K562 (cell line): ENCODE data around the gene PMPCA. TPM values are rescaled to one million over a fixed set of nuclear protein-coding genes. Genes with fewer than 3 reads are reported as not detected.
A peak's percentile ranks its signal among the peaks of the same experiment; 100 is the strongest.

Experiments used
- ATAC-seq: fragments of 200-7000 bp; cut with Tn5 transposase; 3 replicates; pipeline ENCODE4 v1.9.1; 2020; ENCODE audit warnings: moderate library complexity
- BruUV-seq: library from RNA; stranded (reverse); fragments of 400-500 nt; replicated peaks from 2 replicates; lab custom pipeline; 2021; lab: Mats Ljungman, UMichigan
- CTCF ChIA-PET: fragments of 300-600 bp; formaldehyde crosslinking; extraction: SDS; loops from one replicate; lab custom pipeline; 2021; ENCODE audit warnings: low intra/inter-chr PET ratio; lab: Yijun Ruan, JAX
- POLR2A ChIA-PET: fragments of 300-600, 350-650 bp; sonication (Branson Sonifier 250); formaldehyde crosslinking; extraction: SDS; loops from one replicate; lab custom pipeline; 2021; ENCODE audit warnings: antibody characterized with exemption, inconsistent platforms; lab: Yijun Ruan, JAX
- DNase-seq, 4 experiments: peaks; one replicate each; pipeline versions ENCODE4 v3.0.0 to v3.0.0-alpha.2; 2011 to 2018; ENCODE audit warnings: low spot score in 3 of 4, mixed read lengths in 3 of 4; ENCODE audit errors: extremely low read depth in 1 of 4
- FAIRE-seq: peaks from 2 replicates; lab custom pipeline; 2011; peaks lifted over from hg19 to GRCh38; lab: Jason Lieb, UNC
- H2AFZ ChIP-seq: 2 replicates; pipeline ENCODE4 v1.6.0; 2011; ENCODE audit warnings: low read depth, low read length, control low read depth, inconsistent platforms
- H3K27ac ChIP-seq: fragments of 200-600 bp; 3 replicates; pipeline ENCODE4 v1.8.0; 2011; ENCODE audit warnings: low read depth, mild to moderate bottlenecking, control low read depth, inconsistent platforms, low read length, moderate library complexity, mixed read lengths; ENCODE audit errors: extremely low read depth
- H3K27me3 ChIP-seq, 2 experiments: fragments of 300-600 bp in 1 of 2; 2 replicates in 1 of 2; 3 replicates in 1 of 2; pipeline versions ENCODE4 v1.6.0 to v1.8.0; 2011; ENCODE audit warnings: inconsistent platforms in 2 of 2, low read length in 2 of 2, mild to moderate bottlenecking in 1 of 2, mixed read lengths in 1 of 2, moderate library complexity in 1 of 2; ENCODE audit not compliant: control insufficient read depth in 2 of 2, insufficient read depth in 2 of 2
- H3K36me3 ChIP-seq: fragments of 300-600 bp; 3 replicates; pipeline ENCODE4 v1.8.0; 2011; ENCODE audit warnings: mild to moderate bottlenecking, low read length, inconsistent platforms; ENCODE audit not compliant: control insufficient read depth, insufficient read depth
- H3K4me1 ChIP-seq, 2 experiments: fragments of 200-600 bp in 1 of 2; replicated peaks in 1 of 2; 2 replicates in 1 of 2; 3 replicates in 1 of 2; pipeline versions ENCODE4 v1.5.1 to v1.8.0; 2011; ENCODE audit warnings: inconsistent platforms in 2 of 2, low read length in 2 of 2, mild to moderate bottlenecking in 1 of 2, mixed read lengths in 1 of 2, moderate library complexity in 1 of 2; ENCODE audit not compliant: control insufficient read depth in 2 of 2, insufficient read depth in 2 of 2
- H3K4me2 ChIP-seq: 2 replicates; pipeline ENCODE4 v1.6.1; 2011; ENCODE audit warnings: low read length, control low read depth, inconsistent platforms, mixed read lengths; ENCODE audit not compliant: insufficient read depth
- H3K4me3 ChIP-seq: fragments of 200-600 bp; sonication (generic), shearing (Covaris generic); 2 replicates; pipeline ENCODE4 v1.5.1; 2016; ENCODE audit warnings: control low read depth, inconsistent platforms
- H3K79me2 ChIP-seq: fragments of 200-600 bp; 3 replicates; pipeline ENCODE4 v1.8.0; 2011; ENCODE audit warnings: low read length, inconsistent platforms; ENCODE audit not compliant: control insufficient read depth, insufficient read depth
- H3K9ac ChIP-seq, 2 experiments: 2 replicates each; pipeline versions ENCODE4 v1.6.0 to v1.6.1; 2011; ENCODE audit warnings: low read depth in 2 of 2, low read length in 2 of 2, control low read depth in 1 of 2, inconsistent platforms in 1 of 2, mild to moderate bottlenecking in 1 of 2, mixed read lengths in 1 of 2; ENCODE audit not compliant: insufficient read depth in 1 of 2
- H3K9me1 ChIP-seq: one replicate; pipeline ENCODE4 v1.6.0; 2011; ENCODE audit warnings: inconsistent platforms, mild to moderate bottlenecking, low read length, moderate library complexity; ENCODE audit not compliant: control insufficient read depth, insufficient read depth
- H3K9me3 ChIP-seq: replicated peaks from 2 replicates; pipeline ENCODE4 v1.5.1; 2011; ENCODE audit warnings: low read depth, low read length, inconsistent platforms; ENCODE audit not compliant: control insufficient read depth, insufficient read depth
- H4K20me1 ChIP-seq: replicated peaks from 2 replicates; pipeline ENCODE4 v1.6.1; 2011; ENCODE audit warnings: low read length, inconsistent platforms, mixed read lengths; ENCODE audit not compliant: control insufficient read depth, insufficient read depth
- E2F3 ChIP-seq: fragments of 250-450 bp; sonication (Bioruptor Pico); IDR thresholded peaks from 2 replicates; pipeline ENCODE4 v1.4.0; 2020; ENCODE audit warnings: mild to moderate bottlenecking
- E2F8 ChIP-seq: fragments of 450-650 bp; IDR thresholded peaks from 2 replicates; pipeline ENCODE4 v1.7.1; 2018; ENCODE audit warnings: mild to moderate bottlenecking, low read depth; ENCODE audit not compliant: partially characterized antibody
- FUS ChIP-seq: fragments of 200-400 bp; formaldehyde crosslinking; optimal IDR thresholded peaks from 2 replicates; pipeline ENCODE3; 2017; ENCODE audit warnings: low read depth, low read length
- HIVEP1 ChIP-seq: fragments of 250-450 bp; sonication (Bioruptor Pico); IDR thresholded peaks from 2 replicates; pipeline ENCODE4 v1.4.0; 2020; ENCODE audit warnings: mild to moderate bottlenecking
- MAZ ChIP-seq, 2 experiments: fragments of 450-650 bp in 1 of 2; sonication (generic) in 1 of 2; formaldehyde crosslinking; IDR thresholded peaks in 1 of 2; conservative IDR thresholded peaks in 1 of 2; 2 replicates each; pipeline versions ENCODE4 v1.4.0 to v1.5.0; 2020; ENCODE audit warnings: mild to moderate bottlenecking in 1 of 2, missing genetic modification reagents in 1 of 2
- NFATC3 ChIP-seq: fragments of 450-650 bp; IDR thresholded peaks from 2 replicates; pipeline ENCODE4 v1.6.1; 2017; ENCODE audit warnings: mild to moderate bottlenecking
- RBFOX2 ChIP-seq: fragments of 200-400 bp; formaldehyde crosslinking; IDR thresholded peaks from 2 replicates; pipeline ENCODE4 v1.6.1; 2017; ENCODE audit warnings: low read depth, mild to moderate bottlenecking, low read length, moderate library complexity
- RBM14 ChIP-seq: fragments of 200-400 bp; formaldehyde crosslinking; IDR thresholded peaks from 2 replicates; pipeline ENCODE4 v1.6.1; 2018; ENCODE audit warnings: low read depth, mild to moderate bottlenecking, low read length, moderate library complexity, borderline replicate concordance; ENCODE audit not compliant: insufficient read depth
- RBM22 ChIP-seq: fragments of 200-400 bp; formaldehyde crosslinking; IDR thresholded peaks from 2 replicates; pipeline ENCODE4 v1.6.1; 2018; ENCODE audit warnings: low read length, low read depth; ENCODE audit not compliant: poor library complexity, severe bottlenecking
- SMAD4 ChIP-seq: fragments of 250-450 bp; sonication (Bioruptor Pico); conservative IDR thresholded peaks from 2 replicates; pipeline ENCODE4 v1.8.0; 2021; ENCODE audit warnings: inconsistent platforms, mild to moderate bottlenecking, moderate library complexity
- U2AF2 ChIP-seq: fragments of 200-400 bp; formaldehyde crosslinking; optimal IDR thresholded peaks from 2 replicates; pipeline ENCODE3; 2017; ENCODE audit warnings: low read depth, mild to moderate bottlenecking, low read length
- ZNF124 ChIP-seq: sonication (generic); formaldehyde crosslinking; IDR thresholded peaks from 2 replicates; pipeline ENCODE4 v1.8.1; 2022; ENCODE audit warnings: missing genetic modification reagents
- WGBS: fragments of 100-300 bp; shearing (Covaris generic); methylation state at CpG from one replicate; pipeline ENCODE4 v1.1.6; 2016; ENCODE audit warnings: low coverage, mixed read lengths; ENCODE audit not compliant: insufficient coverage; ENCODE audit errors: missing lambda C conversion rate; 5-methylcytosine and 5-hydroxymethylcytosine counted together
- in situ Hi-C: fragments of 300-500 bp; cut with MboI; formaldehyde crosslinking; loops from 4 replicates; pipeline ENCODE4 v1.15.0; 2018; ENCODE audit warnings: inconsistent platforms, mixed read lengths
- intact Hi-C: fragments of 100-400 bp; cut with micrococcal nuclease; formaldehyde crosslinking; loops from 2 replicates; pipeline ENCODE4 v1.14.2; 2022
- polyA plus RNA-seq, 8 experiments: library from polyadenylated mRNA; depleted of rRNA in 4 of 8; stranded (reverse) in 5 of 8; unstranded in 3 of 8; fragments of >200 nt; fragmentation: Nextera tagmentation in 2 of 8; fragmentation: Illumina TruSeq in 1 of 8; extraction: Ambion mirVana in 2 of 8; extraction: Trizol in 1 of 8; gene quantifications; 2 replicates each; pipeline versions ENCODE4 v1.2.1 to v1.2.3, GENCODE V29; 2011 to 2014; ENCODE audit warnings: inconsistent platforms in 1 of 8, missing spikeins in 1 of 8
- total RNA-seq, 7 experiments: library from RNA; depleted of rRNA in 6 of 7; stranded (reverse); fragments of >200 nt in 6 of 7; fragmentation: Illumina TruSeq in 2 of 7; extraction: Trizol in 2 of 7; gene quantifications; 2 replicates each; pipeline versions ENCODE4 v1.2.1 to v1.2.3, GENCODE V29; 2011 to 2021; ENCODE audit warnings: low replicate concordance in 1 of 7
- TF ChIP-seq, protein P1 (sequence below), 3 experiments: IDR thresholded peaks in 2 of 3; conservative IDR thresholded peaks in 1 of 3; 2 replicates each; pipeline ENCODE4 v1.5.1; 2011 to 2012; ENCODE audit warnings: low read length in 3 of 3, mild to moderate bottlenecking in 3 of 3, control low read depth in 2 of 3, improper control_type of control experiment in 1 of 3, inconsistent platforms in 1 of 3, low read depth in 1 of 3, mixed read lengths in 1 of 3, moderate library complexity in 1 of 3; ENCODE audit not compliant: insufficient read depth in 2 of 3
- TF ChIP-seq, protein P2 (sequence below): fragments of 450-650 bp; IDR thresholded peaks from 2 replicates; pipeline ENCODE4 v1.6.1; 2016; ENCODE audit warnings: antibody characterized with exemption

PMPCA gene
- total and polyA plus RNA-seq, 9 of the 15 experiments (the other 6 are each of a cell fraction or from before 2014, with no cell fraction given), result 23.9 to 143 (median 86.6) TPM

- Histone ChIP-seq H3K4me3 (peak overlapping the region; percentile 99; the same call in 1 of the 2 replicates), H3K27me3 (no peaks in the 10 kb centered on the region), H3K9me3 (no peaks in the 10 kb centered on the region), H3K27ac (peak overlapping the region; percentile 97), H3K9me1 (no peaks in the 10 kb centered on the region), H3K79me2 (no peaks in the 10 kb centered on the region; the same call in 2 of the 3 replicates), H3K9ac (peak overlapping the region; percentile 34 to 83; a peak in 3 of 4 replicates), H4K20me1 (no peaks in the 10 kb centered on the region), H3K4me1 (peaks cover 11 to 91% of the 10 kb centered on the region in 2 experiments), H3K36me3 (peaks cover 38% of the 10 kb centered on the region; the same call in 1 of the 3 replicates), H2AFZ (peak overlapping the region; percentile 51; the same call in 1 of the 2 replicates), H3K4me2 (peak overlapping the region; percentile 85; the same call in 1 of the 2 replicates)
- 66% methylated on average over 26 of the region's 54 CpGs for WGBS
- in situ Hi-C loops (no loop called here), intact Hi-C loops (no loop called here)
- BruUV-seq, result TSS peak; percentile 87
- CTCF ChIA-PET, result interaction anchor here (0.7 to 1.5 kb wide), 3 partner anchors 19 to 36 kb away, joined by 3 to 9 read pairs (median 4); no protein-coding TSS in a partner anchor
- DNase-seq (peak in 2 of 4 experiments; percentile 29 to 38), ATAC-seq (no peak), FAIRE-seq (no peak)
- POLR2A ChIA-PET, result interaction anchor here (0.6 to 1.7 kb wide), 11 partner anchors 9 to 194 kb away, joined by 3 to 11 read pairs (median 4); partner anchors contain the start of gene CARD9
- TF ChIP-seq FUS (peak; percentile 5), RBFOX2 (peak; percentile 50; the same call in 1 of the 2 replicates), ZNF124 (CRISPR knock-in tag) (no peak), RBM14 (0 out of 2 replicates have a peak, but pooled peaks have one; percentile 68), U2AF2 (no peak), E2F8 (peak; percentile 29), SMAD4 (0 out of 2 replicates have a peak, but pooled peaks have one; percentile 48), NFATC3 (no peak), HIVEP1 (CRISPR knock-in tag) (no peak), E2F3 (CRISPR knock-in tag) (0 out of 2 replicates have a peak, but pooled peaks have one; percentile 1), RBM22 (peak; percentile 43), MAZ (CRISPR knock-in tag; conservative IDR thresholded peaks at IDR 0.05 in 1 of 2, IDR thresholded peaks at IDR 0.05 in 1 of 2) (peak in 1 of 2 experiments; percentile 13; a peak in 1 of 4 replicates)
- TF ChIP-seq, protein P1, sequence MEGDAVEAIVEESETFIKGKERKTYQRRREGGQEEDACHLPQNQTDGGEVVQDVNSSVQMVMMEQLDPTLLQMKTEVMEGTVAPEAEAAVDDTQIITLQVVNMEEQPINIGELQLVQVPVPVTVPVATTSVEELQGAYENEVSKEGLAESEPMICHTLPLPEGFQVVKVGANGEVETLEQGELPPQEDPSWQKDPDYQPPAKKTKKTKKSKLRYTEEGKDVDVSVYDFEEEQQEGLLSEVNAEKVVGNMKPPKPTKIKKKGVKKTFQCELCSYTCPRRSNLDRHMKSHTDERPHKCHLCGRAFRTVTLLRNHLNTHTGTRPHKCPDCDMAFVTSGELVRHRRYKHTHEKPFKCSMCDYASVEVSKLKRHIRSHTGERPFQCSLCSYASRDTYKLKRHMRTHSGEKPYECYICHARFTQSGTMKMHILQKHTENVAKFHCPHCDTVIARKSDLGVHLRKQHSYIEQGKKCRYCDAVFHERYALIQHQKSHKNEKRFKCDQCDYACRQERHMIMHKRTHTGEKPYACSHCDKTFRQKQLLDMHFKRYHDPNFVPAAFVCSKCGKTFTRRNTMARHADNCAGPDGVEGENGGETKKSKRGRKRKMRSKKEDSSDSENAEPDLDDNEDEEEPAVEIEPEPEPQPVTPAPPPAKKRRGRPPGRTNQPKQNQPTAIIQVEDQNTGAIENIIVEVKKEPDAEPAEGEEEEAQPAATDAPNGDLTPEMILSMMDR (IDR thresholded peaks at IDR 0.05 in 2 of 3, conservative IDR thresholded peaks at IDR 0.05 in 1 of 3; ENCODE audit: insufficient read depth in 2 of 3, low read depth in 1 of 3, low read length in 3 of 3), result peak in 1 of 3 experiments; percentile 11; a peak in 1 of 6 replicates
- TF ChIP-seq, protein P2, sequence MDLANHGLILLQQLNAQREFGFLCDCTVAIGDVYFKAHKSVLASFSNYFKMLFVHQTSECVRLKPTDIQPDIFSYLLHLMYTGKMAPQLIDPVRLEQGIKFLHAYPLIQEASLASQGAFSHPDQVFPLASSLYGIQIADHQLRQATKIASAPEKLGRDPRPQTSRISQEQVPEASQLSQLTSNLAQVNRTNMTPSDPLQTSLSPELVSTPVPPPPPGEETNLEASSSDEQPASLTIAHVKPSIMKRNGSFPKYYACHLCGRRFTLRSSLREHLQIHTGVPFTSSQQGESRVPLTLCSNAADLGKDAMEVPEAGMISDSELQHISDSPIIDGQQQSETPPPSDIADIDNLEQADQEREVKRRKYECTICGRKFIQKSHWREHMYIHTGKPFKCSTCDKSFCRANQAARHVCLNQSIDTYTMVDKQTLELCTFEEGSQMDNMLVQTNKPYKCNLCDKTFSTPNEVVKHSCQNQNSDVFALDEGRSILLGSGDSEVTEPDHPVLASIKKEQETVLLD, result no peak
Measured at GRCh38 chr9:136363949-136364748, 46.3 kb upstream of the PMPCA start.
